Fibroblast of mammary gland (primary cell): ENCODE measurements around the gene AVP.

Experiments used
- DNase-seq: peaks from one replicate; pipeline ENCODE4 v3.0.0-alpha.2; 2010; ENCODE audit warnings: low read depth
- H3K4me3 ChIP-seq: 2 replicates; pipeline ENCODE4 v1.5.1; 2011; ENCODE audit warnings: low read depth, mild to moderate bottlenecking, low read length, moderate library complexity; ENCODE audit not compliant: control insufficient read depth
- CTCF ChIP-seq: conservative IDR thresholded peaks from 2 replicates; pipeline ENCODE4 v1.5.1; 2011; ENCODE audit warnings: low read depth, low read length, inconsistent platforms; ENCODE audit not compliant: control insufficient read depth, insufficient read depth

AVP gene

GRCh38 chr20:3039426-3039825, 45.1 kb downstream of the AVP start:
- no peak for DNase-seq
- TF ChIP-seq CTCF: no peak
- H3K4me3 ChIP-seq: no peak overlapping the region

GRCh38 chr20:3038454-3038853, 46.1 kb downstream of the AVP start:
- TF ChIP-seq CTCF: no peak
- H3K4me3 ChIP-seq: no peak overlapping the region
- DNase-seq: no peak

GRCh38 chr20:3037654-3038053, 46.9 kb downstream of the AVP start:
- no peak overlapping the region for H3K4me3 ChIP-seq
- DNase-seq: no peak
- no peak for TF ChIP-seq CTCF

GRCh38 chr20:3032624-3033023, 51.9 kb downstream of the AVP start:
- TF ChIP-seq CTCF: no peak

More at GRCh38 chr20:3032624-3033023, 51.9 kb downstream of the AVP start:
- H3K4me3 ChIP-seq: no peak overlapping the region
- DNase-seq: no peak
